Panc1 (cell line): Measurements from ENCODE around the gene TNK1. TPM values are rescaled to one million over a fixed set of nuclear protein-coding genes. Genes with fewer than 3 reads are reported as not detected.

Experiments
- ATAC-seq: fragments of 200-7000 bp; cut with Tn5 transposase; 2 replicates; pipeline ENCODE4 v1.9.1; 2020; ENCODE audit warnings: mild to moderate bottlenecking, moderate library complexity
- BruUV-seq: library from RNA; stranded (reverse); fragments of 400-500 nt; replicated peaks from 2 replicates; lab custom pipeline; 2021; lab: Mats Ljungman, UMichigan
- CTCF ChIA-PET: fragments of 300-600 bp; sonication (Branson Sonifier 250); formaldehyde crosslinking; loops from one replicate; lab custom pipeline; 2022; ENCODE audit warnings: antibody characterized with exemption; lab: Charles Lee
- POLR2A ChIA-PET: fragments of 300-600 bp; sonication (Branson Sonifier 250); formaldehyde crosslinking; loops from one replicate; lab custom pipeline; 2022; ENCODE audit warnings: antibody characterized with exemption; lab: Charles Lee
- DNase-seq: peaks from one replicate; pipeline ENCODE4 v3.0.0-alpha.2; 2010; ENCODE audit warnings: low read depth, low spot score
- H3K27ac ChIP-seq: 2 replicates; pipeline ENCODE4 v1.5.1; 2011; ENCODE audit warnings: mild to moderate bottlenecking, low read length, inconsistent platforms
- H3K27me3 ChIP-seq: fragments of 200-500 bp; sonication (Bioruptor generic); 2 replicates; pipeline ENCODE4 v1.6.0; 2014; ENCODE audit warnings: low read length, inconsistent platforms; ENCODE audit not compliant: control insufficient read depth, insufficient read depth
- H3K36me3 ChIP-seq: fragments of 200-500 bp; sonication (Bioruptor generic); 2 replicates; pipeline ENCODE4 v1.5.1; 2014; ENCODE audit warnings: inconsistent platforms, mild to moderate bottlenecking, low read length, moderate library complexity; ENCODE audit not compliant: control insufficient read depth, insufficient read depth
- H3K4me1 ChIP-seq: 2 replicates; pipeline ENCODE4 v1.5.1; 2011; ENCODE audit warnings: inconsistent platforms, mild to moderate bottlenecking, low read length, moderate library complexity; ENCODE audit not compliant: control insufficient read depth, insufficient read depth
- H3K4me3 ChIP-seq, 2 experiments: 2 replicates each; pipeline ENCODE4 v1.5.1; 2011 to 2012; ENCODE audit warnings: low read depth in 2 of 2, low read length in 2 of 2, mild to moderate bottlenecking in 2 of 2, inconsistent platforms in 1 of 2, moderate library complexity in 1 of 2
- H3K9me3 ChIP-seq: fragments of 200-500 bp; sonication (Bioruptor generic); 2 replicates; pipeline ENCODE4 v1.5.1; 2014; ENCODE audit warnings: low read depth, mild to moderate bottlenecking, inconsistent platforms, low read length, moderate library complexity; ENCODE audit not compliant: control insufficient read depth, insufficient read depth
- POLR2AphosphoS5 ChIP-seq: IDR thresholded peaks from 2 replicates; pipeline ENCODE4 v1.6.1; 2012; ENCODE audit warnings: mild to moderate bottlenecking, low read depth, low read length, moderate library complexity
- SIN3A ChIP-seq: IDR thresholded peaks from 2 replicates; pipeline ENCODE4 v1.6.1; 2012; ENCODE audit warnings: low read depth, mild to moderate bottlenecking, low read length, moderate library complexity, borderline replicate concordance; ENCODE audit not compliant: insufficient read depth
- TCF7L2 ChIP-seq: IDR thresholded peaks from 2 replicates; pipeline ENCODE4 v1.6.1; 2011; ENCODE audit warnings: mild to moderate bottlenecking, low read depth, low read length, inconsistent platforms
- in situ Hi-C: cut with HindIII; loops from 2 replicates; pipeline ENCODE4 v1.10.0; 2016; ENCODE audit warnings: low sequenced_read_pairs, low pct_unique_long_range_greater_than_20kb
- intact Hi-C: fragments of 100-400 bp; cut with micrococcal nuclease; formaldehyde crosslinking; loops from one replicate; pipeline ENCODE4 v1.10.0; 2022; ENCODE audit not compliant: unreplicated experiment
- total RNA-seq: library from RNA; stranded (reverse); gene quantifications from one replicate; pipeline ENCODE4 v1.2.1, GENCODE V29; 2021; ENCODE audit not compliant: unreplicated experiment
- TF ChIP-seq, protein P1 (sequence below), 2 experiments: IDR thresholded peaks; 2 replicates each; pipeline ENCODE4 v1.6.1; 2011 to 2012; ENCODE audit warnings: low read depth in 2 of 2, control low read depth in 1 of 2, low read length in 1 of 2, mild to moderate bottlenecking in 1 of 2, moderate library complexity in 1 of 2; ENCODE audit not compliant: insufficient read depth in 1 of 2
- TF ChIP-seq, protein P2 (sequence below): fragments of 450-650 bp; IDR thresholded peaks from 2 replicates; pipeline ENCODE4 v1.5.1; 2017; ENCODE audit warnings: mild to moderate bottlenecking

The TNK1 gene
- total RNA-seq, 1 experiment from 2014 or later, result 6.2 TPM

DNA sequence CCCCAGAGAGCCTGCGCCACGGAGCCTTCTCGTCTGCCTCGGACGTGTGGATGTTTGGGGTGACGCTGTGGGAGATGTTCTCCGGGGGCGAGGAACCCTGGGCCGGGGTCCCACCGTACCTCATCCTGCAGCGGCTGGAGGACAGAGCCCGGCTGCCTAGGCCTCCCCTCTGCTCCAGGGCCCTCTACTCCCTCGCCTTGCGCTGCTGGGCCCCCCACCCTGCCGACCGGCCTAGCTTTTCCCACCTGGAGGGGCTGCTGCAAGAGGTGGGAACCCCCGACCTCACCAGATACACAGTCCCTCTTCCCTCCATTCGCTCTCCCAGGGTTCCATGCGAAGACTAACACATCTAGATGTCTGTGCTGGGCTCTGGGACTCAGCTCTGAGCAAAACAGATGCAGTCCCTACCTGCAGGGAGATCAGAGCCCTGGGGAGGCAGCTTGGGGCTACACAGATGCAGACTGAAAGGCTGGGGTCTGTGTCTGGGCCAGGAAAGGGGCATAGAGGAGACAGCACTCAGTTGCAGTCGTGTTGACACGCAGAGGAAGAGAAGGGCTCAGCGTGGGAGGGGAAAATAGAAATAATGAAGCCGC is 3.7 kb downstream of the TNK1 start:
- CTCF ChIA-PET, result no interaction called here
- no TSS peak for BruUV-seq
- ATAC-seq (no peak), DNase-seq (no peak)
- H3K4me1 ChIP-seq, result no peaks in the 10 kb centered on the region
- POLR2A ChIA-PET, result interaction anchor here (0.6 to 0.7 kb wide), 2 partner anchors 31 to 99 kb away, joined by 8 to 9 read pairs; partner anchors contain the start of gene POLR2A
- no peaks in the 10 kb centered on the region for H3K9me3 ChIP-seq
- TF ChIP-seq POLR2AphosphoS5 (no peak), SIN3A (no peak)
- peaks cover 2% of the 10 kb centered on the region; the same call in 1 of the 2 replicates for H3K36me3 ChIP-seq
- intact Hi-C loops, result no loop called here
- in situ Hi-C loops, result no loop called here
- H3K4me3 ChIP-seq, result no peak overlapping the region
- H3K27ac ChIP-seq, result no peak overlapping the region
- no peaks in the 10 kb centered on the region for H3K27me3 ChIP-seq

DNA sequence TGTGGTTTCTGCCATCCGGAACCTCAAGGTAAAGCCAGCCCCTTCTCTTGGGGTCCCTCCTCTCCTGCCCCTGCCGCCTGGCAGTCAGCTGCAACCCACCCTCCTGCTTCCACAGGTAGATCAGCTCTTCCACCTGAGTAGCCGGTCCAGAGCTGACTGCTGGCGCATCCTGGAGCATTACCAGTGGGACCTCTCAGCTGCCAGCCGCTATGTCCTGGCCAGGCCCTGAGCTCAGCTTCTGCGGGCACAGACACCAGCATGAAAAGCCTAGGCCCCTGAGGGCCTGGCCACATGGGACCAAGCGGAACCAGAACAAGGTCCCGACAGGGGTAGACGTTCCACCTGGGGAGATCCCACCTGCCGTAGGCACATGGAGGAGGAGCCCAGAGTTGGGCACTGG is 8.0 kb downstream of the TNK1 start:
- in situ Hi-C loops, result no loop called here
- no peak overlapping the region for H3K27ac ChIP-seq
- no peak overlapping the region for H3K4me3 ChIP-seq
- CTCF ChIA-PET, result no interaction called here
- DNase-seq (no peak), ATAC-seq (no peak)
- no TSS peak for BruUV-seq
- intact Hi-C loops, result no loop called here
- H3K36me3 ChIP-seq, result no peaks in the 10 kb centered on the region
- TF ChIP-seq SIN3A (no peak), TCF7L2 (no peak), POLR2AphosphoS5 (no peak)
- TF ChIP-seq, protein P1, sequence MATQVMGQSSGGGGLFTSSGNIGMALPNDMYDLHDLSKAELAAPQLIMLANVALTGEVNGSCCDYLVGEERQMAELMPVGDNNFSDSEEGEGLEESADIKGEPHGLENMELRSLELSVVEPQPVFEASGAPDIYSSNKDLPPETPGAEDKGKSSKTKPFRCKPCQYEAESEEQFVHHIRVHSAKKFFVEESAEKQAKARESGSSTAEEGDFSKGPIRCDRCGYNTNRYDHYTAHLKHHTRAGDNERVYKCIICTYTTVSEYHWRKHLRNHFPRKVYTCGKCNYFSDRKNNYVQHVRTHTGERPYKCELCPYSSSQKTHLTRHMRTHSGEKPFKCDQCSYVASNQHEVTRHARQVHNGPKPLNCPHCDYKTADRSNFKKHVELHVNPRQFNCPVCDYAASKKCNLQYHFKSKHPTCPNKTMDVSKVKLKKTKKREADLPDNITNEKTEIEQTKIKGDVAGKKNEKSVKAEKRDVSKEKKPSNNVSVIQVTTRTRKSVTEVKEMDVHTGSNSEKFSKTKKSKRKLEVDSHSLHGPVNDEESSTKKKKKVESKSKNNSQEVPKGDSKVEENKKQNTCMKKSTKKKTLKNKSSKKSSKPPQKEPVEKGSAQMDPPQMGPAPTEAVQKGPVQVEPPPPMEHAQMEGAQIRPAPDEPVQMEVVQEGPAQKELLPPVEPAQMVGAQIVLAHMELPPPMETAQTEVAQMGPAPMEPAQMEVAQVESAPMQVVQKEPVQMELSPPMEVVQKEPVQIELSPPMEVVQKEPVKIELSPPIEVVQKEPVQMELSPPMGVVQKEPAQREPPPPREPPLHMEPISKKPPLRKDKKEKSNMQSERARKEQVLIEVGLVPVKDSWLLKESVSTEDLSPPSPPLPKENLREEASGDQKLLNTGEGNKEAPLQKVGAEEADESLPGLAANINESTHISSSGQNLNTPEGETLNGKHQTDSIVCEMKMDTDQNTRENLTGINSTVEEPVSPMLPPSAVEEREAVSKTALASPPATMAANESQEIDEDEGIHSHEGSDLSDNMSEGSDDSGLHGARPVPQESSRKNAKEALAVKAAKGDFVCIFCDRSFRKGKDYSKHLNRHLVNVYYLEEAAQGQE (IDR thresholded peaks at IDR 0.05; ENCODE audit: insufficient read depth in 1 of 2, low read depth in 2 of 2, low read length in 1 of 2), result no peak
- TF ChIP-seq, protein P2, sequence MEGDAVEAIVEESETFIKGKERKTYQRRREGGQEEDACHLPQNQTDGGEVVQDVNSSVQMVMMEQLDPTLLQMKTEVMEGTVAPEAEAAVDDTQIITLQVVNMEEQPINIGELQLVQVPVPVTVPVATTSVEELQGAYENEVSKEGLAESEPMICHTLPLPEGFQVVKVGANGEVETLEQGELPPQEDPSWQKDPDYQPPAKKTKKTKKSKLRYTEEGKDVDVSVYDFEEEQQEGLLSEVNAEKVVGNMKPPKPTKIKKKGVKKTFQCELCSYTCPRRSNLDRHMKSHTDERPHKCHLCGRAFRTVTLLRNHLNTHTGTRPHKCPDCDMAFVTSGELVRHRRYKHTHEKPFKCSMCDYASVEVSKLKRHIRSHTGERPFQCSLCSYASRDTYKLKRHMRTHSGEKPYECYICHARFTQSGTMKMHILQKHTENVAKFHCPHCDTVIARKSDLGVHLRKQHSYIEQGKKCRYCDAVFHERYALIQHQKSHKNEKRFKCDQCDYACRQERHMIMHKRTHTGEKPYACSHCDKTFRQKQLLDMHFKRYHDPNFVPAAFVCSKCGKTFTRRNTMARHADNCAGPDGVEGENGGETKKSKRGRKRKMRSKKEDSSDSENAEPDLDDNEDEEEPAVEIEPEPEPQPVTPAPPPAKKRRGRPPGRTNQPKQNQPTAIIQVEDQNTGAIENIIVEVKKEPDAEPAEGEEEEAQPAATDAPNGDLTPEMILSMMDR, result no peak
- POLR2A ChIA-PET, result no interaction called here
- no peaks in the 10 kb centered on the region for H3K27me3 ChIP-seq
- H3K9me3 ChIP-seq, result no peaks in the 10 kb centered on the region
- H3K4me1 ChIP-seq, result no peaks in the 10 kb centered on the region
